ENCODE data around the gene KCNH1. TPM values are rescaled to one million over a fixed set of nuclear protein-coding genes. Genes with fewer than 3 reads are reported as not detected.

The KCNH1 gene
- total RNA-seq, 1 donor from 2014 or later: 2.4 TPM

GRCh38 chr1:211135342-211135950, 1.5 kb upstream of the KCNH1 start:
- Mint-ChIP-seq H3K36me3 (no peaks in the 10 kb centered on the region), H3K4me3 (peak overlapping the region; percentile 31), H3K4me1 (ENCODE audit: unreplicated experiment) (no peaks in the 10 kb centered on the region), H3K9me3 (peaks cover 6% of the 10 kb centered on the region), H3K27ac (no peak overlapping the region), H3K27me3 (peaks cover 74% of the 10 kb centered on the region)
- no peak for DNase-seq (ENCODE audit: extremely low spot score, unreplicated experiment)
- TF ChIP-seq, protein P1, sequence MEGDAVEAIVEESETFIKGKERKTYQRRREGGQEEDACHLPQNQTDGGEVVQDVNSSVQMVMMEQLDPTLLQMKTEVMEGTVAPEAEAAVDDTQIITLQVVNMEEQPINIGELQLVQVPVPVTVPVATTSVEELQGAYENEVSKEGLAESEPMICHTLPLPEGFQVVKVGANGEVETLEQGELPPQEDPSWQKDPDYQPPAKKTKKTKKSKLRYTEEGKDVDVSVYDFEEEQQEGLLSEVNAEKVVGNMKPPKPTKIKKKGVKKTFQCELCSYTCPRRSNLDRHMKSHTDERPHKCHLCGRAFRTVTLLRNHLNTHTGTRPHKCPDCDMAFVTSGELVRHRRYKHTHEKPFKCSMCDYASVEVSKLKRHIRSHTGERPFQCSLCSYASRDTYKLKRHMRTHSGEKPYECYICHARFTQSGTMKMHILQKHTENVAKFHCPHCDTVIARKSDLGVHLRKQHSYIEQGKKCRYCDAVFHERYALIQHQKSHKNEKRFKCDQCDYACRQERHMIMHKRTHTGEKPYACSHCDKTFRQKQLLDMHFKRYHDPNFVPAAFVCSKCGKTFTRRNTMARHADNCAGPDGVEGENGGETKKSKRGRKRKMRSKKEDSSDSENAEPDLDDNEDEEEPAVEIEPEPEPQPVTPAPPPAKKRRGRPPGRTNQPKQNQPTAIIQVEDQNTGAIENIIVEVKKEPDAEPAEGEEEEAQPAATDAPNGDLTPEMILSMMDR (conservative IDR thresholded peaks at IDR 0.05): peak; percentile 75

DNA sequence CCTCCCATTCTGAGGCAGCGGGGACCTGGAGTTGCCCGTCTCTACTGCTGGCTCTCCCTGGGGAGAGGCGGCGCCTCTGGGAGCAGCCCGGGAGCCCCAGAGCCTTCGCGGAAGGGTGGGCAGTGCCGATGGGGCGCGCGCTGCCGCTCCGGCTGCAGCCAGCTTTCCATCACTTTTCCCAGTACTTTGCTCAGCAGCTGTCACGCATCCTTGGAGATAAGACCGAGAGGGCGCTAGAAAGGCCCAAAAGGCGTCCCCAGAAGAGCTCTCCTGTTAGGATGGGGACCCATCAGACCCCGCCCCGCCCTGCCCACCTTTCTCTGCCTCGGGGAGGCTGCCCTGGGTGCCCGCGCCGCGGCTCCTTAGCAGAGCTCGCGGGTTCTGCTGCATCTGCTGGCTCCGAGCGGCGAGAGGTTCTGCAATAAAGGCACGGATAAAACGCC, 534 bp downstream of the KCNH1 start:
- H3K9me3 Mint-ChIP-seq: no peaks in the 10 kb centered on the region
- peaks cover 84% of the 10 kb centered on the region for H3K27me3 Mint-ChIP-seq
- TF ChIP-seq, protein P1 (conservative IDR thresholded peaks at IDR 0.05): no peak
- H3K27ac Mint-ChIP-seq: no peak overlapping the region
- no peaks in the 10 kb centered on the region for H3K4me1 Mint-ChIP-seq (ENCODE audit: unreplicated experiment)
- no peaks in the 10 kb centered on the region for H3K36me3 Mint-ChIP-seq
- peak overlapping the region; percentile 82 for H3K4me3 Mint-ChIP-seq
- no peak for DNase-seq (ENCODE audit: extremely low spot score, unreplicated experiment)

- Mint-ChIP-seq H3K27ac (no peak overlapping the region), H3K4me1 (ENCODE audit: unreplicated experiment) (no peaks in the 10 kb centered on the region), H3K4me3 (peak overlapping the region; percentile 72), H3K9me3 (no peaks in the 10 kb centered on the region), H3K36me3 (no peaks in the 10 kb centered on the region), H3K27me3 (peaks cover 83% of the 10 kb centered on the region)
- no peak for DNase-seq (ENCODE audit: extremely low spot score, unreplicated experiment)
- TF ChIP-seq, protein P1 (conservative IDR thresholded peaks at IDR 0.05): no peak
These were observed 1.1 kb downstream of the KCNH1 start for GRCh38 chr1:211132721-211133392.

GRCh38 chr1:211129776-211130175, 4.2 kb downstream of the KCNH1 start:
- no peak for DNase-seq (ENCODE audit: extremely low spot score, unreplicated experiment)
- Mint-ChIP-seq H3K27ac (no peak overlapping the region), H3K4me3 (no peak overlapping the region), H3K36me3 (no peaks in the 10 kb centered on the region), H3K27me3 (peaks cover 72% of the 10 kb centered on the region), H3K4me1 (ENCODE audit: unreplicated experiment) (no peaks in the 10 kb centered on the region), H3K9me3 (no peaks in the 10 kb centered on the region)
- TF ChIP-seq, protein P1 (conservative IDR thresholded peaks at IDR 0.05): no peak

DNA sequence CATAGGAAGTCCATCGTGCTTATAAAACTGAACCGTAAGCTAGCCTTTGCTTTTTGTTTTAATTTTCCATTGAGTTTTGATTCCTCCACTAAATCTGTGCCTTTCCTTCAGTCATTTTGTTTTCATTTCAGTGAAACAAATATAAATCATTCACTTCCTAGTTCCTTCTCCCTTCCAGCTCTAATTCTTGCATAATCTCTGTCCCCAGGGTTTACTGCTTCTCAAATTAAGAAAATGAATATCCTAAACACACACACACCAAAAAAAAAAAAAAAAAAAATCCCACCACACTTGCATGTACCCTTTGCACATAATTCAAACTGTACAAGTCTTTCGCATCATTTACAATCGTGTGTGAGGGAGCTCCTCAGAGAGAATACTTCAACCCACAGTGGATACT, 6.8 kb downstream of the KCNH1 start:
- H3K27me3 Mint-ChIP-seq: peaks cover 68% of the 10 kb centered on the region
- H3K27ac Mint-ChIP-seq: no peak overlapping the region
- H3K4me1 Mint-ChIP-seq (ENCODE audit: unreplicated experiment): no peaks in the 10 kb centered on the region
- H3K4me3 Mint-ChIP-seq: no peak overlapping the region
- peaks cover 2% of the 10 kb centered on the region for H3K36me3 Mint-ChIP-seq
- no peaks in the 10 kb centered on the region for H3K9me3 Mint-ChIP-seq
- TF ChIP-seq, protein P1 (conservative IDR thresholded peaks at IDR 0.05): no peak
- DNase-seq (ENCODE audit: extremely low spot score, unreplicated experiment): no peak

Data from type B pancreatic cell (in vitro differentiated cells).